ENCODE measurements around the gene CLHC1. TPM values are rescaled to one million over a fixed set of nuclear protein-coding genes. Genes with fewer than 3 reads are reported as not detected.

Gene CLHC1
- 30.4 and 41.7 TPM in 2 replicates for total RNA-seq (2013; cell fraction: nucleolus; rRNA removed)
- total RNA-seq (2014; rRNA removed) (3.2 and 6.2 TPM in 2 replicates), total RNA-seq (2014; rRNA removed; fragmentation: Illumina TruSeq; extraction: Trizol) (6.1 and 8.7 TPM in 2 replicates), total RNA-seq (2021) (4.0 and 6.2 TPM in 2 replicates), polyA plus RNA-seq (2011; rRNA removed) (6.8 and 10.1 TPM in 2 replicates), polyA plus RNA-seq (2014; fragmentation: Illumina TruSeq; extraction: Trizol) (3.5 and 4.0 TPM in 2 replicates), polyA plus RNA-seq (2014; fragmentation: Nextera tagmentation; extraction: Ambion mirVana) (1 to 10 TPM; 2.6 to 3.2 TPM), polyA plus RNA-seq (2014; rRNA removed) (5.1 and 5.7 TPM in 2 replicates), polyA plus RNA-seq (2016; fragmentation: Nextera tagmentation; extraction: Ambion mirVana) (1 to 10 TPM; 4.3 to 5.6 TPM), polyA minus RNA-seq (2011; rRNA and poly(A)+ RNA removed) (1.5 and 6.6 TPM in 2 replicates), Bru-seq, nascent RNA (percentile 59 among the genes with signal in this experiment), BruChase-seq, experiment 1, labeled RNA remaining after a 6-hour chase (percentile 67 among the genes with signal in this experiment), BruChase-seq, experiment 2, labeled RNA remaining after a 2-hour chase (percentile 67 among the genes with signal in this experiment)
- 0.98 TPM for polyA plus RNA-seq (2011; ENCODE audit: low read depth)
- polyA plus RNA-seq (2011; cell fraction: cytosol; rRNA removed) = 1.3 and 2.3 TPM in 2 replicates
- 6.7 and 8.8 TPM in 2 replicates for polyA plus RNA-seq (2011; cell fraction: nucleus; rRNA removed)
- polyA plus RNA-seq (2012) = 3.8 and 4.1 TPM in 2 replicates
- polyA minus RNA-seq (2011; cell fraction: cytosol; rRNA and poly(A)+ RNA removed) = 2.8 TPM in 1 of 2 replicates, not detected in the other
- 8.7 and 13.1 TPM in 2 replicates for polyA minus RNA-seq (2011; cell fraction: nucleus; rRNA and poly(A)+ RNA removed)
- long read RNA-seq, experiment 1, partial matches to known transcripts = 0 of 1 reads
- long read RNA-seq, experiment 1, other reads (novel, unspliced or antisense) = 1 of 1 reads
- long read RNA-seq, experiment 2, partial matches to known transcripts = 1 of 6 reads
- long read RNA-seq, experiment 2, other reads (novel, unspliced or antisense) = 5 of 6 reads

DNA sequence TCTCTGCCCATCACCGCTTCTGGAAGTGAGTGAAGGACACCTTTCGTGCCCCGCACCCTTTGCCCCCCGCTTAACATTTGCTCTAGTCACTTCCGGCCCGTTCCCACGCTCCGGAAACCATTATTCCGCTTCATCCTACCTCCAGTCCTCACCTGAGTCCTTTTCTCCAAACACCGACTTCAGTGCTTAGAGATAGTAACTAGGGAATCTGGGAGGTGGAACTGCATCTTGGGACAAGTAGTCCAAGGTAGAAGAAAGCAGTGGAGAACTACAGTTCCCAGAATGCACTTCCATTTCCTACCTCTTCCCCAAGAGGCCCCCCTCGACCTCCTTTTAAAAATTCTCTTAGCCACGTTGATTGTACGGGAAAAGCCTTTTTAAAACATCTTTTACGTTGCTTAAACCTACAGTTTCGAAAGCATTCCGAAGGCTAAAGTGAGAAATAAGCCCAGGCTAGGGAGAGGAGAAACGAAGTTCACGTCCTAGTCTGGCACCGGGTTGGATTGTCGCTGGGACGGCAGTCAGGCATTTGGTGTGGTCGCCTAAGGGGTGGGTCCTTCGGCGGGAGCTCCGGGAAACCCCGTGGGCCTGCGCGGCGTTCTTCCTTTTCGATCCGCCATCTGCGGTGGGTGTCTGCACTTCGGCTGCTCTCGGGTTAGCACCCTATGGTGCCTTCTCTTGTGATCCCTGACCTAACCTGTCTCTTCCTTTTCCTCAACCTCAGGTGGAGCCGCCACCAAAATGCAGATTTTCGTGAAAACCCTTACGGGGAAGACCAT is at the start of gene CLHC1, which contains the start of gene RPS27A:
TSS of gene CLHC1 (minus strand) at position 210 of the 779 bp plus-strand sequence. CDS start 9,882 bp downstream, outside the sequence.
TSS of gene RPS27A (plus strand) at position 605 of the 779 bp plus-strand sequence. CDS start at position 742, 137 bp downstream.
- Histone ChIP-seq H4K20me1 (ENCODE audit: control insufficient read depth, insufficient read depth) (no peaks in the 10 kb centered on the region), H3K4me1 (ENCODE audit: control insufficient read depth, insufficient read depth, low read length) (peaks cover 3% of the 10 kb centered on the region; the same call in 1 of the 2 replicates), H3K4me2 (ENCODE audit: control insufficient read depth, insufficient read depth) (peak within 1 kb of the TSS; percentile 87), H3K9me3 (replicated peaks; ENCODE audit: control insufficient read depth, insufficient read depth, low read length) (no peaks in the 10 kb centered on the region), H3K9ac (ENCODE audit: control insufficient read depth, insufficient read depth, low read length) (peak within 1 kb of the TSS; percentile 98), H2AFZ (ENCODE audit: control insufficient read depth, low read depth, low read length) (peak within 1 kb of the TSS; percentile 98), H3K27me3 (replicated peaks in 1 of 2; ENCODE audit: control insufficient read depth in 2 of 2, insufficient read depth in 2 of 2, low read length in 1 of 2) (no peaks in the 10 kb centered on the region), H3K79me2 (ENCODE audit: control insufficient read depth, insufficient read depth, low read length) (peaks cover 53% of the 10 kb centered on the region), H3K36me3 (ENCODE audit: control insufficient read depth in 2 of 2, insufficient read depth in 2 of 2, low read length in 1 of 2) (peaks cover 1 to 23% of the 10 kb centered on the region in 2 experiments; a peak in 3 of 4 replicates), H3K4me3 (peak within 1 kb of the TSS; percentile 93), H3K27ac (ENCODE audit: control insufficient read depth, insufficient read depth) (peak within 1 kb of the TSS; percentile 98)
- RAD21 ChIA-PET (ENCODE audit: unreplicated experiment) = interaction anchor here (1.0 kb wide), 1 partner anchor 9 kb away, joined by 3 read pairs; no protein-coding TSS in a partner anchor
- CTCF ChIA-PET = interaction anchor here (1.0 kb wide), 1 partner anchor 200 kb away, joined by 3 read pairs; no protein-coding TSS in a partner anchor
- intact Hi-C loops (cut with micrococcal nuclease; ENCODE audit: unreplicated experiment) (loop anchor here (2.0 to 5.0 kb wide), 4 partner anchors 35 to 385 kb away; partner anchors contain the start of genes MTIF2, PPP4R3B and RTN4), in situ Hi-C loops (cut with MboI) (no loop called here)
- SMC1A ChIA-PET (ENCODE audit: uncharacterized antibody, unreplicated experiment) = interaction anchor here (1.0 kb wide), 1 partner anchor 10 kb away, joined by 3 read pairs; no protein-coding TSS in a partner anchor
- under 1% methylated on average over 37 of the region's 37 CpGs for WGBS (ENCODE audit: insufficient coverage, insufficient replicate concordance, low lambda C conversion rate, missing lambda C conversion rate)
- DNase-seq (ENCODE audit: low read depth, low spot score) (peak; percentile 85), ATAC-seq (peak; percentile 85), FAIRE-seq (peak; percentile 88)
- POLR2A ChIA-PET = interaction anchor here (0.9 to 1.3 kb wide), 3 partner anchors 13 to 253 kb away, joined by 3 to 8 read pairs (median 4); no protein-coding TSS in a partner anchor
- no TSS peak for BruUV-seq (replicated peaks)
- TF ChIP-seq KAT2A (conservative IDR thresholded peaks at IDR 0.05; ENCODE audit: control insufficient read depth, low read depth, low read length) (no peak), SPI1 (IDR thresholded peaks at IDR 0.05; ENCODE audit: borderline replicate concordance, insufficient read depth, low read depth, low read length) (peak; percentile 42; the same call in 1 of the 2 replicates), SMAD1 (IDR thresholded peaks at IDR 0.05; ENCODE audit: low read depth, partially characterized antibody) (peak; percentile 48), MEF2B (IDR thresholded peaks at IDR 0.05; ENCODE audit: partially characterized antibody, poor library complexity, severe bottlenecking) (peak; percentile 29), FOXM1 (IDR thresholded peaks at IDR 0.05; ENCODE audit: low read depth, low read length) (peak; percentile 65), ZSCAN29 (IDR thresholded peaks at IDR 0.05) (no peak)
- TF ChIP-seq, protein P1, sequence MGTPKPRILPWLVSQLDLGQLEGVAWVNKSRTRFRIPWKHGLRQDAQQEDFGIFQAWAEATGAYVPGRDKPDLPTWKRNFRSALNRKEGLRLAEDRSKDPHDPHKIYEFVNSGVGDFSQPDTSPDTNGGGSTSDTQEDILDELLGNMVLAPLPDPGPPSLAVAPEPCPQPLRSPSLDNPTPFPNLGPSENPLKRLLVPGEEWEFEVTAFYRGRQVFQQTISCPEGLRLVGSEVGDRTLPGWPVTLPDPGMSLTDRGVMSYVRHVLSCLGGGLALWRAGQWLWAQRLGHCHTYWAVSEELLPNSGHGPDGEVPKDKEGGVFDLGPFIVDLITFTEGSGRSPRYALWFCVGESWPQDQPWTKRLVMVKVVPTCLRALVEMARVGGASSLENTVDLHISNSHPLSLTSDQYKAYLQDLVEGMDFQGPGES (IDR thresholded peaks at IDR 0.05) = no peak
- TF ChIP-seq, protein P2, sequence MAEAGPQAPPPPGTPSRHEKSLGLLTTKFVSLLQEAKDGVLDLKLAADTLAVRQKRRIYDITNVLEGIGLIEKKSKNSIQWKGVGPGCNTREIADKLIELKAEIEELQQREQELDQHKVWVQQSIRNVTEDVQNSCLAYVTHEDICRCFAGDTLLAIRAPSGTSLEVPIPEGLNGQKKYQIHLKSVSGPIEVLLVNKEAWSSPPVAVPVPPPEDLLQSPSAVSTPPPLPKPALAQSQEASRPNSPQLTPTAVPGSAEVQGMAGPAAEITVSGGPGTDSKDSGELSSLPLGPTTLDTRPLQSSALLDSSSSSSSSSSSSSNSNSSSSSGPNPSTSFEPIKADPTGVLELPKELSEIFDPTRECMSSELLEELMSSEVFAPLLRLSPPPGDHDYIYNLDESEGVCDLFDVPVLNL (IDR thresholded peaks at IDR 0.05; ENCODE audit: low read depth, low read length) = 0 out of 2 replicates have a peak, but pooled peaks have one; percentile 22
- TF ChIP-seq, protein P3, sequence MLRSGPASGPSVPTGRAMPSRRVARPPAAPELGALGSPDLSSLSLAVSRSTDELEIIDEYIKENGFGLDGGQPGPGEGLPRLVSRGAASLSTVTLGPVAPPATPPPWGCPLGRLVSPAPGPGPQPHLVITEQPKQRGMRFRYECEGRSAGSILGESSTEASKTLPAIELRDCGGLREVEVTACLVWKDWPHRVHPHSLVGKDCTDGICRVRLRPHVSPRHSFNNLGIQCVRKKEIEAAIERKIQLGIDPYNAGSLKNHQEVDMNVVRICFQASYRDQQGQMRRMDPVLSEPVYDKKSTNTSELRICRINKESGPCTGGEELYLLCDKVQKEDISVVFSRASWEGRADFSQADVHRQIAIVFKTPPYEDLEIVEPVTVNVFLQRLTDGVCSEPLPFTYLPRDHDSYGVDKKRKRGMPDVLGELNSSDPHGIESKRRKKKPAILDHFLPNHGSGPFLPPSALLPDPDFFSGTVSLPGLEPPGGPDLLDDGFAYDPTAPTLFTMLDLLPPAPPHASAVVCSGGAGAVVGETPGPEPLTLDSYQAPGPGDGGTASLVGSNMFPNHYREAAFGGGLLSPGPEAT (IDR thresholded peaks at IDR 0.05; ENCODE audit: low read depth) = peak; percentile 73
- TF ChIP-seq, protein P4, sequence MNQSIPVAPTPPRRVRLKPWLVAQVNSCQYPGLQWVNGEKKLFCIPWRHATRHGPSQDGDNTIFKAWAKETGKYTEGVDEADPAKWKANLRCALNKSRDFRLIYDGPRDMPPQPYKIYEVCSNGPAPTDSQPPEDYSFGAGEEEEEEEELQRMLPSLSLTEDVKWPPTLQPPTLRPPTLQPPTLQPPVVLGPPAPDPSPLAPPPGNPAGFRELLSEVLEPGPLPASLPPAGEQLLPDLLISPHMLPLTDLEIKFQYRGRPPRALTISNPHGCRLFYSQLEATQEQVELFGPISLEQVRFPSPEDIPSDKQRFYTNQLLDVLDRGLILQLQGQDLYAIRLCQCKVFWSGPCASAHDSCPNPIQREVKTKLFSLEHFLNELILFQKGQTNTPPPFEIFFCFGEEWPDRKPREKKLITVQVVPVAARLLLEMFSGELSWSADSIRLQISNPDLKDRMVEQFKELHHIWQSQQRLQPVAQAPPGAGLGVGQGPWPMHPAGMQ (IDR thresholded peaks at IDR 0.05; ENCODE audit: borderline replicate concordance) = peak; percentile 99
